BJ (cell line): ENCODE results near the gene PLEKHA5. TPM values are rescaled to one million over a fixed set of nuclear protein-coding genes. Genes with fewer than 3 reads are reported as not detected.

Experiments used
- CTCF ChIA-PET: fragments of 350-600 bp; formaldehyde crosslinking; extraction: SDS; loops from one replicate; lab custom pipeline; 2021; ENCODE audit warnings: antibody characterized with exemption, inconsistent platforms; lab: Yijun Ruan, JAX
- POLR2A ChIA-PET: fragments of 300-600 bp; sonication (Branson Sonifier 250); formaldehyde crosslinking; extraction: SDS; loops from one replicate; lab custom pipeline; 2021; ENCODE audit warnings: antibody characterized with exemption; lab: Charles Lee
- DNase-seq: peaks from one replicate; pipeline ENCODE4 v3.0.0-alpha.2; 2011; ENCODE audit warnings: low read depth
- H3K27me3 ChIP-seq: 2 replicates; pipeline ENCODE4 v1.6.0; 2011; ENCODE audit warnings: low read length; ENCODE audit not compliant: control insufficient read depth, insufficient read depth
- H3K36me3 ChIP-seq: 2 replicates; pipeline ENCODE4 v1.5.1; 2011; ENCODE audit warnings: low read length; ENCODE audit not compliant: control insufficient read depth, insufficient read depth
- H3K4me3 ChIP-seq: 2 replicates; pipeline ENCODE4 v1.5.1; 2011; ENCODE audit warnings: low read depth, mild to moderate bottlenecking, control low read depth, low read length
- CTCF ChIP-seq: IDR thresholded peaks from 2 replicates; pipeline ENCODE4 v1.5.1; 2011; ENCODE audit warnings: low read depth, mild to moderate bottlenecking, control low read depth, inconsistent platforms, low read length, moderate library complexity; ENCODE audit not compliant: insufficient read depth
- polyA plus RNA-seq: library from polyadenylated mRNA; depleted of rRNA; stranded (reverse); fragments of >200 nt; gene quantifications from 2 replicates; pipeline ENCODE4 v1.2.3, GENCODE V29; 2011

Gene PLEKHA5
- polyA plus RNA-seq, 1 experiment = 5.8 TPM

DNA sequence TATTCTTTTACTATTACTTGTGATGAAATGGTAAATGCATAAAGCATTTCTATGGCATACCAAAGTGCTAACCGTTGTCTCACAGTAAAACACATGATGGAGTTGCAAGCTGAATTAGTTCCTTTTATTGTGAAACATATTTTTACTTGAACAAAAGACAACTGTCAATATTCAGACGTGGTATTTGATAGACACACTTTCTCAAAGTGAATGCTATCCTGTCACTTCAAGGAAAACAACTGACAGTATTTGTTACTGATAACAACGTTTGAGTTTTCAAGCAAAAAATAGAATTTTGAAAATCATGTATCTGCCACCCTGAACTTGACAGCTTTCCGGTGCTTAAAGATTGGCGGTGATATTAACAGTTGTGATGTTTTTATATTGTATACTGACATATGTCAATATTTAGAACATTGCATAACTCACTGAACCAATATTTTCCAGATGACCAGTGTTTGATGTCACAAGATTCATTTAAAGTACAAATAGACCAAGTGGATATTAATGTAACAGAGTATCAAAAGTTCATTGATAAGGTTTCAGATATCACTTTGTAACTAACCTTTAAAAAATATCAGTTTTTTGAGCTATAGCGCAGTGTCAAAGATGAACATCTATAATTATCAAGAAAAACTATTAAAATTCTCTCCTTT is 156.4 kb downstream of the PLEKHA5 start:
- Histone ChIP-seq H3K27me3 (no peaks in the 10 kb centered on the region), H3K4me3 (no peak overlapping the region), H3K36me3 (peaks cover 4% of the 10 kb centered on the region)
- CTCF ChIA-PET = no interaction called here
- DNase-seq = no peak
- no peak for TF ChIP-seq CTCF
- POLR2A ChIA-PET = no interaction called here

DNA sequence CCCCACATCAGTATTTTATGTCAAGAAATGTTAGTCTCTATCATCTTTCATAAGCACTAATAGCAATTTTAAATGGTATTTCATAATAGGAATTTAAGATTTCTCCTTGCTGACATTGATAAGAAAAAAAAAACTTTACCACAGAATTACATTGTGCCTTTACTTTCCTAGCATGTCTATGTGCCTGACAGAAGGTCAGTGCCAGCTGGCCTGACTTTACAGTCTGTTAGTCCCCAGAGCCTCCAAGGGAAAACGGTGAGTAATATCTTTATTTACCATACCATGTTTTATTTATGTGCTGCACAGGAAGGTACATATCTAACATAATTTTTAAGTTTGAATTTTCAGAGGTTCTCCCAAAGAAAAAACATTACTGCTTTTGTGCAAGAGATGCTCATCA is 157.8 kb downstream of the PLEKHA5 start:
- no peak for DNase-seq
- ChIA-PET POLR2A (no interaction called here), CTCF (no interaction called here)
- Histone ChIP-seq H3K36me3 (peaks cover 6% of the 10 kb centered on the region), H3K27me3 (no peaks in the 10 kb centered on the region), H3K4me3 (no peak overlapping the region)
- no peak for TF ChIP-seq CTCF

GRCh38 chr12:19288161-19288560 is 158.6 kb downstream of the PLEKHA5 start:
- POLR2A ChIA-PET = no interaction called here
- no peak for DNase-seq
- H3K36me3 ChIP-seq = peaks cover 6% of the 10 kb centered on the region
- H3K27me3 ChIP-seq = no peaks in the 10 kb centered on the region
- no peak overlapping the region for H3K4me3 ChIP-seq
- no peak for TF ChIP-seq CTCF
- CTCF ChIA-PET = interaction anchor here (0.6 to 1.1 kb wide), 6 partner anchors 11 to 493 kb away, joined by 3 to 7 read pairs (median 4); no protein-coding TSS in a partner anchor

GRCh38 chr12:19288603-19289244 is 159.2 kb downstream of the PLEKHA5 start:
- POLR2A ChIA-PET = no interaction called here

More at GRCh38 chr12:19288603-19289244, 159.2 kb downstream of the PLEKHA5 start:
- CTCF ChIA-PET = interaction anchor here (0.7 to 1.1 kb wide), 6 partner anchors 11 to 416 kb away, joined by 3 to 7 read pairs (median 4); no protein-coding TSS in a partner anchor
- no peak for DNase-seq
- peak; percentile 55 for TF ChIP-seq CTCF
- Histone ChIP-seq H3K36me3 (peaks cover 2% of the 10 kb centered on the region; the same call in 1 of the 2 replicates), H3K27me3 (no peaks in the 10 kb centered on the region), H3K4me3 (no peak overlapping the region)
